Measurements from ENCODE around the gene DCAF10.

DCAF10 gene

GRCh38 chr9:37856551-37856950 lies 56.0 kb downstream of the DCAF10 start:
- no peak for DNase-seq (ENCODE audit: low read depth)
- in situ Hi-C loops (cut with HindIII; ENCODE audit: low sequenced_read_pairs), result loop anchor here (10.0 kb wide), 1 partner anchor 62 kb away; no protein-coding TSS in a partner anchor
- no peak overlapping the region for H3K4me3 ChIP-seq (ENCODE audit: low read depth, low read length)
- no peak for TF ChIP-seq CTCF (IDR thresholded peaks at IDR 0.05; ENCODE audit: low read depth, low read length, missing control alignments)

GRCh38 chr9:37859043-37859442 lies 58.4 kb downstream of the DCAF10 start:
- H3K4me3 ChIP-seq (ENCODE audit: low read depth, low read length), result no peak overlapping the region

GRCh38 chr9:37862530-37862929 lies 61.9 kb downstream of the DCAF10 start:
- DNase-seq (ENCODE audit: low read depth), result no peak
- TF ChIP-seq CTCF (IDR thresholded peaks at IDR 0.05; ENCODE audit: low read depth, low read length, missing control alignments), result no peak
- in situ Hi-C loops (cut with HindIII; ENCODE audit: low sequenced_read_pairs), result no loop called here
- H3K4me3 ChIP-seq (ENCODE audit: low read depth, low read length), result no peak overlapping the region

More at GRCh38 chr9:37859043-37859442, 58.4 kb downstream of the DCAF10 start:
- peak; percentile 16 for TF ChIP-seq CTCF (IDR thresholded peaks at IDR 0.05; ENCODE audit: low read depth, low read length, missing control alignments)
- in situ Hi-C loops (cut with HindIII; ENCODE audit: low sequenced_read_pairs), result loop anchor here (10.0 kb wide), 1 partner anchor 64 kb away; no protein-coding TSS in a partner anchor
- no peak for DNase-seq (ENCODE audit: low read depth)

GRCh38 chr9:37870081-37870798 lies 69.6 kb downstream of the DCAF10 start:
- no peak for DNase-seq (ENCODE audit: low read depth)
- no peak for TF ChIP-seq CTCF (IDR thresholded peaks at IDR 0.05; ENCODE audit: low read depth, low read length, missing control alignments)
- H3K4me3 ChIP-seq (ENCODE audit: low read depth, low read length), result no peak overlapping the region
- in situ Hi-C loops (cut with HindIII; ENCODE audit: low sequenced_read_pairs), result no loop called here

- in situ Hi-C loops (cut with HindIII; ENCODE audit: low sequenced_read_pairs), result no loop called here
- no peak overlapping the region for H3K4me3 ChIP-seq (ENCODE audit: low read depth, low read length)
- no peak for TF ChIP-seq CTCF (IDR thresholded peaks at IDR 0.05; ENCODE audit: low read depth, low read length, missing control alignments)
- DNase-seq (ENCODE audit: low read depth), result no peak
These were observed 70.2 kb downstream of the DCAF10 start for GRCh38 chr9:37870799-37871176.

GRCh38 chr9:37873955-37874354 lies 73.4 kb downstream of the DCAF10 start:
- in situ Hi-C loops (cut with HindIII; ENCODE audit: low sequenced_read_pairs), result no loop called here
- H3K4me3 ChIP-seq (ENCODE audit: low read depth, low read length), result no peak overlapping the region
- no peak for TF ChIP-seq CTCF (IDR thresholded peaks at IDR 0.05; ENCODE audit: low read depth, low read length, missing control alignments)
- no peak for DNase-seq (ENCODE audit: low read depth)

All from astrocyte of the cerebellum (primary cell).